Thymus (tissue), 11 donors: Measurements from ENCODE around the gene FGFBP3. TPM values are rescaled to one million over a fixed set of nuclear protein-coding genes. Genes with fewer than 3 reads are reported as not detected.
"Not testable (repeated sequence)": the region's sequence is repeated elsewhere in the genome, so short reads cannot be mapped to it uniquely, and the experiment has no call there.

Experiments
- DNase-seq, 9 donors: peaks; one replicate each; pipeline ENCODE4 v3.0.0-alpha.2; 2013; ENCODE audit warnings: low spot score in 9 of 9, low read depth in 6 of 9, missing footprints in 1 of 9
- H3K27ac ChIP-seq, 2 donors: one replicate each; pipeline ENCODE4 v1.5.1; 2013; ENCODE audit warnings: control low read depth in 1 of 2, low read depth in 1 of 2, low read length in 1 of 2, mild to moderate bottlenecking in 1 of 2, moderate library complexity in 1 of 2
- H3K27me3 ChIP-seq, 2 donors: one replicate each; pipeline ENCODE4 v1.5.1; 2013; ENCODE audit warnings: low read length in 1 of 2; ENCODE audit not compliant: control insufficient read depth in 2 of 2, insufficient read depth in 1 of 2
- H3K36me3 ChIP-seq, 2 donors: one replicate each; pipeline ENCODE4 v1.5.1; 2013; ENCODE audit warnings: low read length in 1 of 2, mild to moderate bottlenecking in 1 of 2, moderate library complexity in 1 of 2; ENCODE audit not compliant: control insufficient read depth in 2 of 2, insufficient read depth in 2 of 2
- H3K4me1 ChIP-seq, 2 donors: one replicate each; pipeline ENCODE4 v1.5.1; 2013; ENCODE audit warnings: low read length in 2 of 2; ENCODE audit not compliant: control insufficient read depth in 2 of 2, insufficient read depth in 2 of 2
- H3K4me3 ChIP-seq, 2 donors: one replicate each; pipeline ENCODE4 v1.5.1; 2013; ENCODE audit warnings: low read length in 2 of 2, control low read depth in 1 of 2, mild to moderate bottlenecking in 1 of 2
- H3K9me3 ChIP-seq, 2 donors: one replicate each; pipeline ENCODE4 v1.5.1; 2013; ENCODE audit warnings: low read length in 1 of 2, mild to moderate bottlenecking in 1 of 2; ENCODE audit not compliant: control insufficient read depth in 2 of 2, insufficient read depth in 1 of 2
- WGBS: extraction: QIAGEN DNeasy Blood & Tissue Kit; methylation state at CpG from one replicate; pipeline ENCODE4 v1.1.7; 2013; 5-methylcytosine and 5-hydroxymethylcytosine counted together
- polyA plus RNA-seq: library from polyadenylated mRNA; stranded (reverse); fragments of 200-250 nt; gene quantifications from one replicate; pipeline ENCODE4 v1.2.3, GENCODE V29; 2013
- total RNA-seq: library from RNA; stranded (reverse); fragments of 120-200 nt; gene quantifications from one replicate; pipeline ENCODE4 v1.2.4, GENCODE V29; 2013
- donor health status: healthy.

FGFBP3 gene
- total and polyA plus RNA-seq, 2 donors: 0.52 to 1.9 TPM

GRCh38 chr10:91908337-91909116, 759 bp downstream of the FGFBP3 start:
- Histone ChIP-seq H3K9me3 (peaks cover 0 to 2% of the 10 kb centered on the region in 2 donors), H3K36me3 (no peaks in the 10 kb centered on the region), H3K27ac (peak overlapping the region; percentile 26 to 88), H3K4me1 (peaks cover 0 to 20% of the 10 kb centered on the region in 2 donors), H3K27me3 (peaks cover under 1 to 2% of the 10 kb centered on the region in 2 donors), H3K4me3 (peak overlapping the region; percentile 66 to 73)
- peak; percentile 64 to 89 (median 74) for DNase-seq
- under 1% methylated on average over 93 of the region's 93 CpGs for WGBS

GRCh38 chr10:91907914-91908336, 1.4 kb downstream of the FGFBP3 start:
- peak overlapping the region; percentile 26 to 88 for H3K27ac ChIP-seq
- H3K4me3 ChIP-seq: peak overlapping the region; percentile 66 to 73
- peaks cover 0 to 20% of the 10 kb centered on the region in 2 donors for H3K4me1 ChIP-seq
- H3K36me3 ChIP-seq: no peaks in the 10 kb centered on the region
- 6% methylated on average over 18 of the region's 18 CpGs for WGBS
- DNase-seq: peak in 1 of 9 donors; percentile 37
- H3K27me3 ChIP-seq: peaks cover 0 to 2% of the 10 kb centered on the region in 2 donors
- H3K9me3 ChIP-seq: peaks cover 0 to 2% of the 10 kb centered on the region in 2 donors

GRCh38 chr10:91907033-91907594, 2.2 kb downstream of the FGFBP3 start:
- Histone ChIP-seq H3K27me3 (peaks cover 0 to 2% of the 10 kb centered on the region in 2 donors), H3K9me3 (peaks cover 0 to 2% of the 10 kb centered on the region in 2 donors), H3K36me3 (no peaks in the 10 kb centered on the region), H3K4me3 (no peak overlapping the region), H3K27ac (no peak overlapping the region), H3K4me1 (peaks cover 0 to 20% of the 10 kb centered on the region in 2 donors)
- no peak for DNase-seq
- 97% methylated on average over 5 of the region's 5 CpGs for WGBS

GRCh38 chr10:91901784-91902677, 7.3 kb downstream of the FGFBP3 start:
- no peaks in the 10 kb centered on the region for H3K9me3 ChIP-seq
- WGBS: 24% methylated on average over 2 of the region's 2 CpGs
- peaks cover 0 to under 1% of the 10 kb centered on the region in 2 donors for H3K4me1 ChIP-seq
- H3K4me3 ChIP-seq: no peak overlapping the region
- H3K27me3 ChIP-seq: no peaks in the 10 kb centered on the region
- DNase-seq: peak in 1 of 9 donors; percentile 37
- peak overlapping the region; percentile 35 to 73 for H3K27ac ChIP-seq
- no peaks in the 10 kb centered on the region for H3K36me3 ChIP-seq

- 81% methylated on average over 8 of the region's 8 CpGs for WGBS
- Histone ChIP-seq H3K4me3 (no peak overlapping the region), H3K36me3 (no peaks in the 10 kb centered on the region), H3K27ac (no peak overlapping the region), H3K9me3 (no peaks in the 10 kb centered on the region), H3K27me3 (no peaks in the 10 kb centered on the region), H3K4me1 (no peaks in the 10 kb centered on the region)
- DNase-seq: no peak
Observed at GRCh38 chr10:91897421-91897820, 11.9 kb downstream of the FGFBP3 start.

GRCh38 chr10:91896212-91896756, 13.0 kb downstream of the FGFBP3 start:
- WGBS: over 99% methylated on average over 3 of the region's 3 CpGs
- Histone ChIP-seq H3K9me3 (no peaks in the 10 kb centered on the region), H3K4me1 (no peaks in the 10 kb centered on the region), H3K36me3 (no peaks in the 10 kb centered on the region), H3K27ac (no peak overlapping the region), H3K27me3 (no peaks in the 10 kb centered on the region), H3K4me3 (no peak overlapping the region)
- DNase-seq: no peak

GRCh38 chr10:91894261-91894685, 15.0 kb downstream of the FGFBP3 start:
- H3K36me3 ChIP-seq, DNase-seq, H3K4me3 ChIP-seq, H3K27me3 ChIP-seq, H3K27ac ChIP-seq, H3K4me1 ChIP-seq, H3K9me3 ChIP-seq: not testable (repeated sequence)
- 94% methylated on average over 14 of the region's 14 CpGs for WGBS

GRCh38 chr10:91893051-91893450, 16.2 kb downstream of the FGFBP3 start:
- DNase-seq: no peak
- Histone ChIP-seq H3K36me3 (no peaks in the 10 kb centered on the region), H3K4me1 (no peaks in the 10 kb centered on the region), H3K27me3 (peaks cover 0 to 5% of the 10 kb centered on the region in 2 donors), H3K27ac (no peak overlapping the region), H3K4me3 (no peak overlapping the region), H3K9me3 (no peaks in the 10 kb centered on the region)
- WGBS: 94% methylated on average over 2 of the region's 2 CpGs
